Measurements from ENCODE around the gene LOXL4.
A peak's percentile ranks its signal among the peaks of the same experiment; 100 is the strongest.

The LOXL4 gene

DNA sequence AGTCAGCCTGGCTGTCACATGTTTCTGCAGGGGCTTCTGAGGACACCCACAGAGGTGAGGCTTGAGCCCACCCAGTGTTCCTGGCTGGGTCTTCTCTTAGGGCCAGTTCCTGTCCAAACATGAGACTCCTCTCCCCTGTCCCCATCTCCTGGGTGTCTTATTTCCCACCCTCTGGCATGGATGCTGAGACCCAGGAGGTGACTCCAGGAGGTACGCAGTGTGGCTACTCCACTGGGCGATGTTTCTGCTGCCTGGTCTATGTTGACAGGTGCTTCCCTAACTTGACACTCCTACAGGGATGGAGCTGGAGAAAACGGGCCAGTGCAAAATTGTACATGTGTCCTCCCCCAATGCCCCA lies 26.3 kb upstream of the LOXL4 start:
- DNase-seq: no peak

DNA sequence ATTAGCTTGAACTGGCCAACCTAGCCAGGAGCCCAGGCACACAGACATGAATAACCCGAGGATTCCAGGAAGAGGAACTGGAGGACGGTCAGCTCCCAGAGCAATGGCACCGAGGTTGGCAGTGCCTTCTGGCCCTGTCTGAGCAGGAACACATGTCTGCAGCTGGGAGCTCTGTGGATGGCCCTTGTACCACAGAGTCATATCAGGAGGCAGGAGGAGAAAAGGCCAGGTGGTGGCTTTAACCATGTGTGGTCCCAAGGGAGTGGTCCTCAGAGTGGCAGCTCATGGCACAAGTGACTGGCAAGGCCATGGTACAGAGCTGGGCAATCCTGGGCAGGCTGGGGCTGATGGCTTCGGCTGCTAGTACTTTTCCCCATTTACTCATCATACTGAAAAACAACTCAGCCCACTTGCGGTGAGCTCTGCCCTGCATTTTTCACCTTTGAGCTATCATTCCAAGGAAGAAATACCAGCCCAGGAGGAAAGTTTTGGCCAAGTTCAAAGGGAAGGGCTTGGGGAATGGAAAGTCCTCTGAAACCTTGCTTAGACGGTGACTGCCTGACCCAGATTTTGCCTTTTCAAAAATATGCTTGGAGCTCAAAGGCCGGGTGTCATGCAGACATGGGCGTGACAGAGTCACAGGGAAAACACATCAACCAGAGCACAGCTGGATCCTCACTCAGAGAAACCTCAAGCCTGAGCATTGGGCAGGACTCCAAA lies 25.7 kb upstream of the LOXL4 start:
- no peak for DNase-seq

DNA sequence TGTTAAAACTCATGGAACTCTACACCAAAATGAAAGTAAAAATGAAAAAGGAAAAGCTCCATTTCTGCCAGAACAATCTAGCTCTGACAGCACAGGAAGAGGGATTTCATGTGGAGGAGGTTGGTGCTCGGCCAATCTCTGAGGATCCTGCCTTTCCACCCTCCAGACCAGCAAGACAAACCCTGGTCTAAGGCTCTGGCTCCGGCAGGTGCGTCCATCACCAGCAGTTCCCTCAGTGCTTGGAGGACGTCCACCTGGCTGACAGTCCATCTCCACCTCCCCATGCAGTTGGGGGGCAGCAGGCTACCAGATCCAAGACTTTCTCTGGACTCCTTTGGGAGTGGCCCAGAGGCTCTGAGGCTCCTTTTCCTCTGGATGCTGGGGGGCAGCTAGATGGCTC lies 25.0 kb upstream of the LOXL4 start:
- DNase-seq: no peak

DNA sequence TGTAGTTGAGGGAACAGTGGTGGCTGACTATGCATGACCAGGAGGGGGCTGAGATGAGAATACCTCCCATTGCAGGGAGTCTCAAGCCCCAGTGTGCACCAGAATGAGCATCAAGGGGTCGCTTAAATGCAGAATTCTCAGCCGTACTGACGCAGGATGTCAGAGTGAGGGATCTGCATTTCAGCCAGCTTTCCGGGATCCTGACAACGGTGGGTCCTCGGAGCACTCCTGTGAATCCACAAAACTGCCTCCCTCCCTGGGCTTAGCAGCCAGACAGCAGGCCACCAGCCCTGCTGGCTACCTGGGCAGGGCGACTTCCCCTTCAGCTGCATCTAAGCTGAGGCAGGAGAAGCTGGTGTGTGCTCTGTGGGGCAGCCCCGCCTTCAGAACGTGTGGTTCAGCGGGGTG lies 21.8 kb upstream of the LOXL4 start:
- no peak for DNase-seq

DNA sequence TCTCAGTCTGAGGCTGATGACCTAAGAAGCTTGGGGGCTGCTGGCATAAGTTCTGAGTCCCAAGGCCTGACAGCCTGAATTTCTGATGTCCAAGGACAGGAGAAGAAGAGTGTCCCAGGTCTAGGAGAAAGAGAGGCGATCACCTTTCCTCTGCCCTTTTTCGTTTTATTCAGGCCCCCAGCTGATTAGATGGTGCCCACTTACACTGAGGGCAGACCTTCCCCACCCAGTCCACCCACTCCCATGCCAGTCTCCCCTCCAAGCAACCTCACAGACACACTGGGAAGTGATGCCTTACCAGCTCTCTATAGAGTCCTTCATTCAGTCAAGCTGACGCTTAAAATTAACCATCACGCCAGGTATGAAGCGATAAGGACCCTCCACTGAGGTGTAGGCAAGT lies 19.3 kb upstream of the LOXL4 start:
- DNase-seq: no peak

DNA sequence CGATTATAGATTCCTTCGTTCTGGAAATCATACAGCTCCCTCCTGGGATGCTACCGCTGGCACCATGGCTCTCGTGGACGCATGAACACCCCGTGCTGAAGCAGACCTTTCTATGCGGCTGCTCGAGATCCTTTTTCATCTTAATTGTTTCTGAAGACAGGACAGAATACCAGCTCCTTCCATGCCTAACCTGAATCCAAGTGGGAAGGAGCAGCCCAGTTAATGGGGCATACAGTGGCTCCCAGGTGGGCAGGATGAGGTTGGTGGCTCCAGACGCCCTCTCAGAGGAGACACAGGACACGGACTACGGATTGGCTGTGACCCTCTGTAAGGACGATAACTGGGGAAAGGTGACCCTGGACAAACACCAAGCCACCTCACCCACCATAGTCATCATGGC lies 18.4 kb upstream of the LOXL4 start:
- DNase-seq: no peak

DNA sequence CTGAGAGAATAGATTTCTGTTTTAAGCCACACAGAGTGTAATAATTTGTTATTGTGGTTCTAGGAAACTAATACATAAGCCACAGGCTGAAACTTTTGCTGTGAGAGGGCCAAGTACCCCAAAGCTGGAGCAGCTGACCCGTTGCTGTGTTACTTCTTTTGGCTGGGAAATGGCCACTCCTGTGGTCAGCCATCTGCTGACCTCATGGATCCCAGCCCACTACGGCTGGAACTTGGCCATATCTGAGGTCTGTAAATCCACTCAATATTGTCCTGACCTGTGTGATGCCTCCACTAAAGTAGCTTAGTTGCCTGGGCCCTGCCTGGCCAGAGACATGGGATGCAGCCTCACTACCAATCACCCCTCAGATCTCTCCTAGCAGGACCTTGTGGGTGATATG lies 17.4 kb upstream of the LOXL4 start:
- DNase-seq: no peak

DNA sequence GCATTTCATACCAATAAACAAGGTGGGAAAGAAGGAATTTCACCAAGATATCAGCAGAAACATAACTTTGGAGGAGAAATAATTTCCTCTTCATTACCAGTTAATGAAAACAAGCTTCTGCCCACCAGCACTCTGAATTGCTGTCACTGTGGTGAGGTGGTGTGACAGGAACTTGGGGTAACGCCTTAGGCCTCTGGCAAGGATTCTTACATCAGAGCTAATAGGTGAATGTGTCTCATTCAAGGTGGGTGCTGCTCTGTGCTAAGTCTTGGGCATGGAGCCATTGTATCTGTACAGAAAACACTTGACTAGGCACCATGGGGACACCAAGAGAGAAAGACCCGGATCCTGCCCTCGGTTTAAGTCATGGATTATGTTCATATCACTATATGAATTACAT lies 8.3 kb upstream of the LOXL4 start:
- no peak for DNase-seq

DNA sequence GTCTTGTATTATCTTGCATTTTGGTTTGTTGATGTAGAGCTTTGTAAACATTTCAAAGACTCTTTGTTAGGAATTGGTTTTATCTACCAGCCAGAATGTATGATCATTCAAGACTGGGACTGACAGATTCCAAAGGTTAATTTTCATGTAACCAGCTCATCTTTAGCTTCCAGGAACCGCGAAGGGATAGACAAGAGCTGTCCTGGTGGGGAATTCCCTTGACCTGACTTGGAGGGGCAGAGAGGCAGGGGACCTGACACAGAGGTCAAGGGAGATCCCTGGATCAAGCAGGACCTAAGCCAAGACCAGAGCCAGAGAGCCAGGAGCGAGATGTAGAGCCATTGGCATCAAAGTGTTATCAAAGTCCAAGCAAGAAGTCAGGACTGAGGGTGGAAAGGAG lies 6.6 kb upstream of the LOXL4 start:
- DNase-seq: no peak

DNA sequence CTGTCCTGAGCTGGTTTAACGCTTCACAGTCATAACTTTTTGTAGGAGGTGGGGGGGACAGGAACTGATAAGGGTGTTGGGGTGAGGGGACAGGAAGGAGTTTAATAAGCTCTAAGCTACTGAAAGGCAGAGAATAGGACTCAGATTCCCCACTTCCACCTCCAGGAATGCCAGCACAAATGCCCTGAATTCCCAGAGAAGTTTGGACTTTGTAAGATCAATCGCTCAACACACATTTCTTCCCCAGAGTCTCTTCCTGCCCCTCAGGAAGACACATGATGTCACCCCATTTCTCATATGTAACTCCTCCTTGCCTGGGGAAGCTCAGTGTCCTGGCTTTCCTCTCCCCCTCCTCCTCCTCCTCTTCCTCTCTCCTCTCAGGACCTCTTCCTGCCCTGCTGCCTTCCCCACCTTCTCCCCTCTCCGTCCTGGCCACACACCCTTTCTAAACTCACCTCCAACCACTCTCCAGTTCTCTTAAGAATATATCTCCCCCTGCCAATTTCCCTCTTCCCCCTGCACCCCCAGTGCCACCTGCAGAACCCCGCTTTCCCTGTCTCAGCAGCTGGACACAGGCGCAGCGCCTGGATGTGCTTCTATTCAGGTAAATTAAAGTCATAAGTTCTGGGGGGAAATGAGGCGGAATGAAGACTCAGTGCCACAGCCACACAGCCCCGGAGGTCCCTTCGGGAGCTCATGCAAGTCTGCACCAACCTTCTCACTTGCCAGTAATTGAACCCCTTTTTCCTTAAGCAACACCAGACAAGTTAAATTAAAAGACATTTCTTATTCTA lies 5.3 kb upstream of the LOXL4 start:
- no peak for DNase-seq

DNA sequence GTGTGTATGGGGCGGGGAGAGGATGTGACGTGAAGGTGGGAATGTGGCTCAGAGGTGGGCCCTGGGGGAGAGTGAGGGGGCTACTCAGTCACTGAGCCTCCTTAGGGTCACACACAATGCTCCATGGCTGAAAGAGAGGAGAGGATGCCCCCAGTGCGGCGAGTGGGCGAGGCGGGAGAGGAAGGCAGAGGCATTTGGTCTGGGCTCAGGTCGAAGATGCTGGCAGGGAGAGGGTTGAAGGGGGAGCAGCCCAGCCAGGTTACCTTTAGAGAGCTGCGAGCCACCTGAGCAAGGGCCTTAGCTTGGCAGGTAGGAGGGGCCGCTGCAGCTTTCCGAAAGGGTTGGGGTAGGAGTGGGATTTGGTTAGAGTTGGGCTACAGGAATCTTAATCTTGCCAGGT lies 4.7 kb upstream of the LOXL4 start:
- no peak for DNase-seq

DNA sequence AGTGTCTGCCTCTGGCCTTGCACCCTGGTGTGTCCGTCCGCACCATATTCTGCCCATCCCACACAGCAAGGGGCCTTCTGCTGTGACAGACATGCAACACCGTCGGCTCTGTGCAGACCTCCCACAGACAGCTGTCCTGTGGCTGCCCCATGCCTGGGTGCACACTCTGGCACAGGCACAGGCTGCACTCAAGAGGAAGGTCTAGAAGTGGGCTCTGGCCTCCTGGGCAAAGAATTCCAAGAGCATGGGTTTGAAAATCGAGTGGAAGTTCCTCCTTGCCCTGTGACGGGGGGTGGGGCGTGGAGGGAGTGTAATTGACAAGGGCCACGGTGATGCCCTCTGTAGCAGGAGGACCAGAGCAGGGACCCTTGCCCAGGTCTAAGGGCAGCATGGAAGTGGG lies 4.3 kb upstream of the LOXL4 start:
- no peak for DNase-seq

DNA sequence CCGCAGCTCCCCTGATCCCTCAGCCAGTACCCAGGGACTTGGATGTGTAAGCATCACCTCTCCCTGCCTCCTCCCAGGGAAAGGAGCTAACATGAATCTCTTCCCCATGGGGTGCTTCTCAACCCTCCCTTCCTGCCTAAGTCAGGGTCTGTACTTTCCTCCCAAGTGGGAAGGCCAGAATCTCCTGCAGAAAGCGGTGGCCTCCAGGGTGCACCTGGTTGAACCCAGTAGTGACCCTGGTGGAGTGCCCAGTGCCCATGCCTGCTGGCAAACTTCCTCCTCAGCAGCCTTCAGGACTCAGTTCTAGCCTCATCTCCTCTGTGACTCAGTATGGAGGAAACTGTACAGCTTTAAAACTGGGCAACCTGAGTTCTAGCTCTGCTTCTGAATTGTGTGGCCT lies 2.8 kb upstream of the LOXL4 start:
- DNase-seq: no peak

DNA sequence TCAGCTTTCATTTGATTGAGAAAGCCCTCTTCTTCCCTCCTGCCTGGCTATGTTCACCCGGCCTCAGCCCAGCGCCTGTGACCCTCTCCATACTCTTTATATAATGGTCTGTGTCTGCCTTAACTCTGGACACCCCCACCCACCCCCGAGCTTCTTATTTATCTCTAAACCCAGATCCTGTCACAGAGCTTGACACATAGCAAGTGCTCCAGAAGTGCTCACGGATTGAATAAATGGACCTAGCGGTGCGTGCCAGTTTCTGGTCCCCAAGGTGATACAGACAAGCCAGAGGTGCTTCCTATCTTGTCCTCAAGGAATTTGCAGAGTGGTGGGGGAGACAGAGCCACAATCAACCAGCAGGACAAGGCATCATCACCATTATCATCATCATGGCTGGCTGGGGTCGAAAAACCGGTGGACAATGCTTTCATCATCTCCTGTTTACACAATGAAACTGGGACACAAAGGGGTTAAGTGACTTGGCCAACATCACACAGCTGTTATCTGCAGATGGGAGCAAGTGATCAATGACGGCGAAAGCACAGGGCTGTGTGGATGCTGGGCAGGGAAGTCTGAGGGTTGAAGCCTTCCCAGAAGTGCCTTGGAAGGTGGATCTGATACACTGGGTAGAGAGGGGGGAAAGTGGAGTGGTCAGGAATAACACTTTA lies 2.2 kb upstream of the LOXL4 start:
- no peak for DNase-seq

DNA sequence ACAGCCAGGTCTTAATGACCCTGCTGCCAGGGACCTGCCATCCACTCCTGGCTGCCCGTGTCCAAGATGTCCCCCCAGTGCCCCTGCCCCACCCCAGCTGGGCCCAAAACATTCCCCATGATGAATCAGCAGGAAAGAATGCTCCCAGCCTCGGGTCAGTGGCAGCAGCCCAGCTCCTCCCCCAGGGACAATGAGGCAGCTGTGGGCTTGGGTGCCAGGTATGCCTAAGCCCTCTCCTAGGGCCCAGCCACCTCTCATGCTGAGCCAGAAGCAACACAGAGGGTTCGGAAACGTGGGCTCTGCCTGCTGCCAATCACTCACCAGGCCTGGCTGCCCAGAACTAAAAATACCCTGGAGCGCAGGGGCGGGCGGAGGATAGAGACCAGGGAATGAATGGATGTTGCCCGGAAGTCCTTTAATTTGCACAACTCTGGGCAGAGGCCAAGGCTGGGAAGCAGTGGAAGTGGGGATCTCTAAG lies 1.5 kb upstream of the LOXL4 start:
- DNase-seq: peak; percentile 4

DNA sequence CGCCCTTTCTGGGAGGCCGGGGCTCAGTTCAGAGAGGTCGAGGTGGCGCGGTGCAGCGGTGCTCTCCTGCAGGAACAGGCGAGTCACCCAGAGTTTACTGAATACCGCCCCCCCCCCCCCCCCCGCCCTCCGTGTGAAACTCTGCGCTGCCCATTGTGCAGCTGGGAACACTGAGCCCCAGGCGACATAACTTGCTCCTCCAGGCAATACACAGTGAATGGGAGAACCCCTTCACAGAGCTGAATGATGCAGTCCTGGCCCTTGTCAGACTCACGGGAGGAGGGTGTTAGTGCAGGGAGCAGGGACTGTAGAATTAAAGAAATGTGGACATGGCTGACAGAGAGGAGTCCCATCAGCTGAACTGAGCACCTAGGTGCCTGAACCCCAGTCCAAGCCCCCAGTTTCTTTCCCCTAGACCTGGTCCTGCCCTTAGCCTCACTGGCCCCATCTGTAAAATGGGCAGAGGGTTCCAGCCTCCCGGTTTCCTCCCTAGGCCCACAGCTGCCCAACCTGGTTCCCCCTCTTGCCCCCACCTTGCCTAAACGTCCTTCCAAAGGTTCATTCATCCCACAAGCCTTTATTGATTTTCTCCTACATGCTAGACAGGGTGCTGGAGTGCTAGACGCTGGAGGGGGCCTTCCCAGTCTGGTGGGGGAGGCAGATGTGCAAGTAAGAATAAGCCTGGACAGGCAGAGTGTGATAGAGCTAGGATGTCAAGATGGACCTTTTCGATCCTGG lies 869 bp upstream of the LOXL4 start:
- no peak for DNase-seq

DNA sequence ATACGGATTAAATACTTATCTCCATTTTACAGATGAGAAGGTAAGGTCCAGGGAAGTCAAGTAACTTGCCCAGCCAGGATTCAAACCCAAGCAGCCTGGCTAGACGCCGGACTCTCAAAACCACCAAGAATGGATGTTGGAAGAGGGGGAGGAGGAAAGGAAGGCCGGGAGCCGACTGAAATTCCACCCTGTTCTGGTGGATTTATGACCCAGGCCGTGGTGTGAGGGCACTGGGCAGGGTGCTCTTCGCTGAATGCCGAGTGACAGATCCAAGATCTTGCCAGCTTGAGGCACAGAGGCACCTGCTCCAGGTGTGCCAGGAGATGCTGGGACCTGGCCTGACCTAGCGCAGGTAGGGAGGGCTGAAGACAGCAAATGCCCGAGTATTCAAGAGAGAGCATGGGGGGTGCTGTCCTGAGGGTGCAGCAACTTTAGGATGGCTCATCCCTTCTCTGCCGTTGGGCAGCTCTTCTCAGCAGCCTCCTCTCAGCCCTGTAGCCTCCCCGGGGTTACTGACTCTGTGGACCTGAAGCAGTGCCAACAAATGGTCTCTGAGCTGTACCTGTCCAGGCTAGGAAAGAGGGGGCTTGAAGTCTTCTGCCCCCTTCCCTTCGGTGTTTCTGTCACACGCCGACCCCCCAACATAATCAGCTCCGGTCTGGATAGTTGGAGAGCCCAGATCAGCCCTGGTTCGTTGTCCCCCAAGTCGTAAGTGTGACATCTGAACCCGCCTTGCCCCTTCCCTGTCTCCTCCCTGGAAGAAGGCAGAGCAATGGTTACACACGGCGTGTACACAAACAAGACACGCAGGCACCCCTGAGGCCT lies 713 bp downstream of the LOXL4 start:
- DNase-seq: no peak

DNA sequence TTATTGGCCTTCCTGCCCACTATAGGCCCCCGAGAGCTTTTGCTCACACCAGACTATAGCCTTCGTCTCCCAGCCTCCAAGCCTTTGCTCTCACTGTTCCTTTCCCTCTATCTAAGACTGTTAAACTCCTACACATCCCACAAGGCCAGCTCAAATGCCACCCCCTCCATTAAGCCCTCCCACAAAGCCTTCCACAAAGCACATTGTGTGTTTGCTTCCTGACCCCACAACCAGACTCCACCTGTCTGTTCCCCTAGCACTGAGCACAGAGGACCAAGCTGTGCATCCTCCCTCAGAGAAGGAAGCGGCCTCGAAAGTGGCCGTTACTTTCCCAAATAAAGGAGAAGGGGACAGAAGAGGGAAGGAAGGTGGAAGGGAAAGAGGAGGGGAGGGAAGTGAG lies 1.3 kb downstream of the LOXL4 start:
- no peak for DNase-seq

DNA sequence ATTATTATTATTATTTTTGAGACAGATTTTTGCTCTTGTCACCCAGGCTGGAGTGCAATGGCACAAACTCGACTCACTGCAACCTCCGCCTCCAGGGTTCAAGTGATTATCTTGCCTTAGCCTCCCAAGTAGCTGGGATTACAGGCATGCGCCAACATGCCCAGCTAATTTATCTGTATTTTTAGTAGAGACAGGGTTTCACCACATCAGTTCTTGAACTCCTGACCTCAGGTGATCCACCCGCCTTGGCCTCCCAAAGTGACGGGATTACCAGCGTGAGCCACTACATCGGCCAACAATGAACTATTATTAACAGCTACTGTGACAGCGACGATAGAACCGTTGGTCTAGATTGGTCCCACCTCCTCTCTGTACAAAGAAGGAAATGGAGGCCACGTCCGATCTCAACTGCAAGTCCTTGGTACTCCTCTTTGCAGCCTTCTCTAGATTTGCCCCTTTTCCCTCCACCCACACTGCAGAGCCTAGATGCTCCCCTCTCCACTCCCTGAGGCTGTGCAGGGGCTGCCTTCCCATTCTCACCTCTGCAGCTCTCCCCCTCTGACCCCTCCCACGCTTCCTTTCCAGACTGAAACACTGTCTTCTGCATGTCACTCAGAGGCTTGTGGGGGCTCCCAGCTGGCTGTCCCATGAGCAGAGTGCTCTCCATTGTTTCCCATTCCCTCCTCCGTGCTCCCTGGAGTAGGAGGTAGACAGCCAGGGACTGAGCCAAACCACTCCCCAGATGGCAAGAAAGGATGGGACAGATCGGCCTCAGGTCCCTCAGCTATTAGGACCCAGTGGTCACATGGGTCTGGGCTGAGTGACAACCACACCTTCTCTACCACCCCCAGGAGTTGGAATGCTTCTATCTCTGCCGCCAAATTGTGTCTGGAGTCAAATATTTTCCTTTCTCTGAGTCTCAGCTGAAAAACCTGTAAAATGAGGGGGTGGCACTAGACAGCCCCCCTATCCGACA lies 2.3 kb downstream of the LOXL4 start:
- no peak for DNase-seq

DNA sequence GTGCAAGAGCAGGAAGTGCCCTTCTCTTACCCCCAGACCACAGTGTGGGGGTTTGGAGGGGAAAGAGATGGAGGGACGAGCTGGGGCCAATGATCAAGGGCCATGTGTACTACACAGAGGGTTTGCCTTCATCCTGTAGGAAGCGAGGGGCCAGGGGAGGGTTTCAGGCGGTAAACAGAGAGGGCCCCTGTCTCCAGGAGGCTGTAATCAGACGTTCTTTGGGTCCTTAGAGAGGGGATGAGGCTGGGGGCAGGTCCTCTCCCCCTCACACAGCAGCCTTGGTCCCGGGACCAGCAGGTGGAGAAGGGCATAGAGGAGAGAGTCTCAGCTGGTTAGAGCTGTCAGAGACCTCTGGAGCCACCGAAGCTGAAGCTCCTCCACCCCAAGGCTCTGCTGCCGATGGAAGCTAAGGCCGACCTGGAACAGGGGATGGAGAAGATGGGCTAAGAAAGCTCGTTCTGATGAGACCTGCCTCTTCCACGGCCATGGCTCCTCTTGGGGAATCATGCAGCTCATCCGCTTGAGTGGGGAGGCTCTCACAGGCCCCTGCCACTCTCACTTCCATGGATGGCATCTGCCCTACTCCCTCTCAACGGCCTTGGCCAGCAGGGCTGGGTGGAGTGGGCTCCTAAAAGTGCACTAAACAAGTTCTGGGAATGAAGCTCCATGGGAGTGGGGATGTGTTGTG lies 3.5 kb downstream of the LOXL4 start:
- no peak for DNase-seq

DNA sequence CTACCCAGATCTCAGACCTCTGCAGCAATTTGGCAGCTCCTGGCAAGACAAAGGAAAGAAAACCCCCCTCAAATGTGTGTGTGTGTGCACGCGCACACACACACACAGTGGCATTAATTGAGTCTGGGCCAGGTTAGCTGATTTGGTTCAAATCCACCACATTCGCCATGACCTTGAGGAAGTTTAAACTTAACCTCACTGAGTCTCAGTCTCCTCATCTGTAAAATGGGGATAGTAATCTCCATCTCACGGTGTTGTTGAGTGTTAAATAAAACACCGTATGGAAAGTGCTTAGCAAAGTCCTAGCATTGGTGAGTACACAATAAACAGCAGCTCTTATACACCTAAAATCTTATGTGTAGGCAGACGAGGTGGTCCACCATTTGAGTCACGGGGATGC lies 4.9 kb downstream of the LOXL4 start:
- DNase-seq: no peak
